Islet precursor cell (in vitro differentiated cells): ENCODE data around the gene SBNO2.
A peak's percentile ranks its signal among the peaks of the same experiment; 100 is the strongest.

Source experiments
- DNase-seq: peaks from one replicate; pipeline ENCODE4 v3.0.0-alpha.2; 2018

Gene SBNO2

DNA sequence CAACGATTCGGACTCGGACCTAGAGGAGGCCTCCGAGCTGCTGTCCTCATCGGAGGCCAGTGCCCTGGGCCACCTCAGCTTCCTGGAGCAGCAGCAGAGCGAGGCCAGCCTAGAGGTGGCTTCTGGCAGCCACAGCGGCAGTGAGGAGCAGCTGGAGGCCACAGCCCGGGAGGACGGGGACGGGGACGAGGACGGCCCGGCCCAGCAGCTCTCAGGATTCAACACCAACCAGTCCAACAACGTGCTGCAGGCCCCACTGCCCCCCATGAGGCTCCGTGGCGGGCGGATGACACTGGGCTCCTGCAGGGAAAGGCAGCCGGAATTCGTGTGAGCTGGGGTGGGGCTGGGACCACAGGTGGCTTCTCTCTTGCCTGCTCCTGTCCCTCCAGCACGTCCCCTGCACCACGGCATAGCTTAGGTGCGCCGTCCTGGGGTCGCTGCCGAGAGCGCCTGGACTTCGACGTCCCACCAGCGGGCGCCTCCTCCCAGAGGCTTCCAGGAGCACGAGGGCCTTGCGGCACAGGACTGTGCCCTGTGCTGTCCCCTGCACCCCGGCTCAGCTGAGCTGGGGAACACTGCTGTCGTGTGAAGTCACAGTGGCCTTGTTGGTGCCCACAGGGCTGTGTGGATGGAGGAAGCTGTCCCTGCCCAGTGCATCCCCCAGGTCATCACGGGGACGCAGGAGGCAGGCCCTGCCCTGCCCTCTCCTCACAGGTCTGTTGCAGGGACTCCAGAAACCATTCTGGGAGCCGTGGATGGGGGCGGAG, 88.2 kb downstream of the SBNO2 start:
- no peak for DNase-seq

GRCh38 chr19:1085053-1085658, 88.9 kb downstream of the SBNO2 start:
- DNase-seq, result no peak

DNA sequence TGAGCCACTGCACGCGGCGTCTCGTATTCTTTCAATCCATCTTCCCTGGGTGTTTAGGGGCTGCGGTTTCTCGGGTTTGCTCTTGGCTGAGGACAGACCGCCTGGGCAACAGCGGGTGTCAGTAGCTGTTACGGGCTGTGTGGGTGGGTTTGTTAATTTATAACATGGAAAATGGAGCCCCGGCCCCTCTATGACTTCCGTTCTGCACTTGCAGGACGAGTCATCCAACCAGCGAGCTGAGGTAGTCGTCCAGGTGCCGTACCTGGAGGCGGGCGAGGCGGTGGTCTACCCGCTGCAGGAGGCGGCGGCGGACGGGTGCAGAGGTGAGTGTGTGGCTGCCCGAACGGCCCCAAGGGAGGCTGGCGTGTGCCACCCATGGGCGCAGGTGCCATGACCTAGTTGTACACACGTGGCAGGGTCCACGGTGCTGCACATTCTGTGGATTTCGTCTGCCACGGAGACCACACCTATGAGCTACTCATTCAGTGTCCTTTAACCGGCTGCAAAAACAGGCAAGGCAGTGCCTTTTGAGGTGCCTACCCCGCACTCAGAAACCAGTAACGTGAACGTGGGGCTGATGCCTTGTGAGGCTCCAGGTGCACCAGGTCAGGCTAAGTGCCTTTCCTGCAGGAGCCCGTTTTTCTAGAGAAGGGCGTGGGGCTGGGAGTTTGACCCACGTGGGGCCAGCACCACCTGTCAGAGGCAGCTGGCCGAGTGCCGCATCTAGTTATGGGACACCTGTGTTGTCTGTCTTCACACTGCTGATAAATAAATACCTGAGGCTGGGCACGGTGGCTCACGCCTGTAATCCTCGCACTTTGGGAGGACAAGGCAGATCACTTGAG, 89.8 kb downstream of the SBNO2 start:
- DNase-seq, result no peak

DNA sequence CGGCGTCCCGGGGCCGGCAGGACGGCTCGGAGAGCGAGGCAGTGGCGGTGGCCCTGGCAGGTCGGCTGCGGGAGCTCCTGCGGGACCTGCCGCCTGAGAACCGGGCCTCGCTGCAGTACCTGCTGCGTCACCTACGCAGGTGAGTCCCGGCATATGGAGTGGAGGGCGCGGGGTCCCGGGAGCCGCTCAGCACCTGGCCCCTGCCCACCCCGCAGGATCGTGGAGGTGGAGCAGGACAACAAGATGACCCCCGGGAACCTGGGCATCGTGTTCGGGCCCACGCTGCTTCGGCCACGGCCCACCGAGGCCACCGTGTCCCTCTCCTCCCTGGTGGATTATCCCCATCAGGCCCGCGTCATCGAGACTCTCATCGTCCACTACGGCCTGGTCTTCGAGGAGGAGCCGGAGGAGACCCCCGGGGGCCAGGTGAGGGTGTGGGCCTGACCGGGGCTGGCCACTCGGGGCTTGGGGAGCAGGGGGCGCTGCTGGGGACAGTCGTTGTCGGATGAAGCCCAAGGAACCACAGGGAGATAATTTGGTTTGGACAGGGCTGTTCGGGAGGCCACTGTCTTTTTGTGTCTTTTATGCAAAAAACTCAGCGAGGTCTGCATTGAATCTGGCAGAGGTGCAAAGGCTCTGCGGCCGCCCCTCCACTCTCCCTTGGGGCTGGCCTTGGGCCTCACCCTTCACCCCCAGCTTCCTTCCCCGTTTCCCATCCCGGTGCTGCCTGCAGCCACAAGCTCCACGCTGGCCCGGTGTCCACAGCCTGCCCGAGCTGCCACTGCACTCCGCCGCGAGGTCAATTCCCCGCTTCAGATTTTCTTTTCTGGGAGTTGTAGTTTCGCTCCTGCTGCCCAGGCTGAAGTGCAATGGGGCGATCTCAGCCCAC, 90.9 kb downstream of the SBNO2 start:
- no peak for DNase-seq

GRCh38 chr19:1082165-1082927, 91.7 kb downstream of the SBNO2 start:
- DNase-seq, result peak; percentile 99

DNA sequence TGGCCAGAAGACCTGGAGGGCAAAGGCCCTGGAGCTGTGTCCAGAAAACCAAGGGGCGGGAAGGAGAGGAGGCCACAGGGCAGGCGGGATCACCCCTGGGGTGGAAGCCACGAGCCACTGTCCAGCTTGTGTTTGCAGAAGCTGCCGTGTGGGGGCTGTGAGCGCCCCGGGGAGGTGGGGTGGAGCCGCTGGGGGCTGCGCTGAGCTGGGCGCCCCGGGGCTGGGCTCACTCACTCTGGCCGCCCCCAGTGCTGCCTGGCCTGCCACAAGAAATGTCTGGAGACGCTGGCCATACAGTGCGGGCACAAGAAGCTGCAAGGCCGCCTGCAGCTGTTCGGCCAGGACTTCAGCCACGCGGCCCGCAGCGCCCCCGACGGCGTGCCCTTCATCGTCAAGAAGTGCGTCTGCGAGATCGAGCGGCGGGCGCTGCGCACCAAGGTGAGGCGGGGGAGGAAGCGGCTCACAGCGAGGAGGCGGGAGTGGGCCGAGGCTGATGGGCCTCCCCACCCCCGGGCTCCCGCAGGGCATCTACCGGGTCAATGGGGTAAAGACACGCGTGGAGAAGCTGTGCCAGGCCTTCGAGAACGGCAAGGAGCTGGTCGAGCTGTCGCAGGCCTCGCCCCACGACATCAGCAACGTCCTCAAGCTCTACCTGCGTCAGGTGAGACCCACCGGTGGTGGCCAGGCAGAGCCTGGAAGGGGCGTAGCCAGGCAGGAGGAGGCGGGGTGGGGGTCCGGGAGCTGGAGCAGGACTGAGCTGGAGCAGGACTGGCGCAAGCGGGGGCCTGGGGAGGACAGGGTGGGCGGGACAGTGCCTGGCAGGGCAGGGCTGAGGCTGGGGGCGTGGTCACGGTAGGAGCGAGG, 92.5 kb downstream of the SBNO2 start:
- DNase-seq, result peak; percentile 76

- no peak for DNase-seq
Measured at GRCh38 chr19:1080360-1081161, 93.5 kb downstream of the SBNO2 start.

GRCh38 chr19:1079566-1080111, 94.4 kb downstream of the SBNO2 start:
- DNase-seq, result no peak

DNA sequence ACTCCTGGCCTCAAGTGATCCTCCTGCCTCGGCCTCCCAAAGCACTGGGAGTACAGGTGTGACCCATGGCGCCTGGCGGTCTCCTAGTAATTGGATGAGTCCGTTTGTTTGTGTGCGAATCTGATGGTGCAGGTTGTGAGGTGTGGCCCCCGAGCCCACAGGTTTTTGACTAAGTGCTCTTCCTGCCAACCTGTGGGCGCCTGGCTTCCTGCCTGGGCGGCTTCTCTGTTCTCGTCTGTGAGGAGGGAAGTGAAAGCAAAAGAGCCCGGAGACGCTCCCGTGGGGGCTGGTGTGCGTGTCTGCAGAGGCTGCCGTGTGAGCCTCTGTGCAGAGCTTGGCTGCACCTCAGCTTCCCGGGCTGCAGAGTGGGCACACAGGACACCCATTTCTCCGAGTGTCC, 97.1 kb downstream of the SBNO2 start:
- DNase-seq, result no peak

DNA sequence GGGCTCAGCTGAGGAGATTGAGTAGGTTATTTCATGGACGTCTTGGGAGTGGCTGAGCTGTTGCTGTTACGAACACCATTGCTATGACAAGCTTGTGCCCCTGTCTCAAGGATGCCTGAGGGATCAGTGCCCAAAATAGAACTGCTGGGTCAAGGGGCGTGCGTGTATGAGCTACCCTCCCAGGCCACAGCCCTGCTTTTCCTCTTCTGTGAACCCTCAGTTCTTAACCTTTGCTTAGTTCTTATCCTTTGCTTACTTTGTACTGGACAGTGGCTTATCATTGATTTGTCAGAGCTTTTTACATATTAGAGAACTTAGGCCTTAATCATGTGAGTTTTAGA, 98.1 kb downstream of the SBNO2 start:
- DNase-seq, result no peak

GRCh38 chr19:1074544-1075283, 99.4 kb downstream of the SBNO2 start:
- no peak for DNase-seq

- DNase-seq, result no peak
Measured at GRCh38 chr19:1073956-1074517, 100.0 kb downstream of the SBNO2 start.

DNA sequence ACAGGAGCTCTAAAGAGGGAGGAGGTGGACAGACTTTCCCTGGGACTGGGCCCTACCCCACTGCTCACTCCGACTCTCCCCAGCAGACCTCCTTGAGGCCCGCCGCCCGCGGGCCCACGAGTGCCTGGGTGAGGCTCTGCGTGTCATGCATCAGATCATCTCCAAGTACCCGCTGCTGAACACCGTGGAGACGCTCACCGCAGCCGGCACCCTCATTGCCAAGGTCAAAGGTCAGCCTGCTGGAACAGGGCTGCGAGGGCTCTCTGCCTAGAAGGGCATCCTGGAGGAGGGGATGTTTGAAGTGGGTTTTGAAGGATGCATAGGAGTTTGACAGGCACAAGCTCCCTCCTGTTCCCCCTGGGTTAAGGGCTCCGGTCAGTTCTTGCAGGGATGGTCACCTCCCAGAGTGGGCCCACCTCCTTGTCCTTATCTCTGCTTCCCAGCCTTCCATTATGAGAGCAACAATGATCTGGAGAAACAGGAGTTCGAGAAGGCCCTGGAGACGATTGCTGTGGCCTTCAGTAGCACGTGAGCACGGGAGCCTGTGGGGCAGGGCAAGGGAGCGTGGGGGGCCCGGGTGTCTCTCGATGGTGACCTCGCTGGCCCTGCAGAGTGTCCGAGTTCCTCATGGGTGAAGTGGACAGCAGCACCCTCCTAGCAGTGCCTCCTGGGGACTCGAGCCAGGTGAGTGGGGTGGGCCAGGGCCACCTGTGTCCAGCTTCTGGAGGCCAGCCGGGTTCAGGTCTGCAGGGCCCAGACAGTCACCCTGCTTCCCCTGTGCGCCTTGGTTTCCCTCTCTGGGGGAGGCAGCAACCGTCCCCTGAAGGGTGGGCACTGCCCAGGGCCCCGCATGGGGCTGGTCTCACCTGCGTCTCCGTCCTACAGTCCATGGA, 100.8 kb downstream of the SBNO2 start:
- no peak for DNase-seq

DNA sequence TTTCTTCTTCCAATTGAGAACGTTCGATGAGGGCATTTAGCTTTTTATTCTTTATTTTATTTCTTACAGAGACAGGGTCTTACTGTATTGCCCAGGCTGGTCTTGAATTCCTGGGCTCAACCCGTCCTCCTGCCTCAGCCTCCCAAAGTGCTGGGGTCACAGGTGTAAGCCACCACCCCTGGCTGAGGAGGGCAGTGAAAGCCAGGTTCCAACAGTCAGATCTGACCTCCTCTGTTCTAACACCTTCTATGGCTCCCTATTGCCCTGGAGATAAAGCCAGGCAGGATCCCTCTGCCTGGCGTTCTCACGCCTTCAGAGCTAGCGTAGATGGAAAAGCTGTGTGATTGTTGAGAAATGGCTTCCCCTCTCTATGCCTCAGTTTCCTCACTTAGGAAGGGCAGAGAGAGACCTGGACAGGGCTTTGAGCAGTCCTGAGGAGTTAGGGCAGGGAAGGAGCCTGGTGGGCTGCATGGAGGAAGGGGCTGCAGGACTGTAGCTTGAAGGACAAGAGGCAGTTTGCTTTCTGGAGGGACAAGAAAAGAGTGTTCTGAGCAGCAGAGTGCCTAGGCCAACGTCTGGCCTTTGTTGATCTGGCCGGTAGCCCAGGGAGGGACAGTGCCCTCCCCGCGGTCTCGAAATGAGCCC, 101.6 kb downstream of the SBNO2 start:
- DNase-seq, result no peak

DNA sequence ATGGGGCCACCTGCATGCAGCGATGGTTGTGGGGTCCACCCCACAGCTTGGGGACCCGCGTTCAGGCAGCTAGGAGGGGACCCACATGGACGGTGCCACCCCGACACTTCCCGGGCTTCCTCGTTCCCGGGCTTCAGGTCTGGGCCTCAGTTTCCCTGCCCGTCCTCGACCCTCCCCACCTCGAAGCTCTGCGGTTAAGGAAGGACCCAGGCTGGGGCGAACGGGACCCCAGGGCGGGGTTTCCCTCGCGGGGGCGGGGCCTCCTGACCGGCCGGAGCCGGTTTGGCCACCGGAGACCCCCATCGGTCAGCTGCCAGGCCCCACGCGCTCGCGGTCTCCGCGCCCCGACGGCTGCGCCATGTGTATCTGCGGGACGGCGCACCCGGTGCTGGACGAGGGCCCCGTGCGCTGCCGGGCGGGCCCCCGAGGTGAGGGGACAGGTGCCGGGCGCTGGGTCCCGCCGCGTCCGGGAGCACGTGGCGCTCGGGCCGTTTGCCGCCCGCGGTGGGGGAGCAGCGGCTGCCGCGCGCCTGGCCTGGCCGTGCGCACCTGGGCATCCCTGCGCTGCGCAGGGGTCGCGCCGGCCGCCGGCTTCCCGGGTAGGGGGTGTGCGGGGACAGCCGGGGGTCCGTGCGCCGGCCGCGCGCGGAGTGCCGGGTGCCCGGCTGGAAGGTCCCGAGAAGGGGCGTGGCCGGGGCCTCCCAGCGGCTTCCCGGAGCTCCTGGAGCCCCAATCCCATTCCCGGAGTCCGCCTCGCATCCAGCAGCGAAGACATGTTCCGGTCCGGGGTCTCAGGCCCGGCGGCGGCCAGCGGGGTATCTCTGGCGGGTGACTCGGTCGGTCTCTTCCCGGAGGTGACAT, 102.9 kb downstream of the SBNO2 start:
- no peak for DNase-seq

DNA sequence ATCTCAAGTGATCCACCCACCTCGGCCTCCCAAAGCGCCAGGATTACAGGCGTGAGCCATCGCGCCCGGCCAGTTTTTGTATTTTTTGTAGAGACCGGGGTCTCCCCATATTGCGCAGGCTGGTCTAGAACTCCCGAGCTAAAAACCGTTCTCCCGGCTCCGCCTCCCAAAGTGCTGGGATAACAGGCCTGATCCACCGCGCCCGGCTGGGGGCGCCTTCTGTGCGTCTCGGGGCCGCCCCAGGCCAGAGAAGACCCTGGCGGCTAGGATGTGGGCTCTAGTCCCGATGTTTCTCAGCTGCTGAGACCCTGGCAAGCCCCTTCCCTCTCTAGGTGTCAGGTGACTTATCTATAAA, 103.5 kb downstream of the SBNO2 start:
- DNase-seq, result no peak
